ENCODE data around the gene OPCML.

DNA sequence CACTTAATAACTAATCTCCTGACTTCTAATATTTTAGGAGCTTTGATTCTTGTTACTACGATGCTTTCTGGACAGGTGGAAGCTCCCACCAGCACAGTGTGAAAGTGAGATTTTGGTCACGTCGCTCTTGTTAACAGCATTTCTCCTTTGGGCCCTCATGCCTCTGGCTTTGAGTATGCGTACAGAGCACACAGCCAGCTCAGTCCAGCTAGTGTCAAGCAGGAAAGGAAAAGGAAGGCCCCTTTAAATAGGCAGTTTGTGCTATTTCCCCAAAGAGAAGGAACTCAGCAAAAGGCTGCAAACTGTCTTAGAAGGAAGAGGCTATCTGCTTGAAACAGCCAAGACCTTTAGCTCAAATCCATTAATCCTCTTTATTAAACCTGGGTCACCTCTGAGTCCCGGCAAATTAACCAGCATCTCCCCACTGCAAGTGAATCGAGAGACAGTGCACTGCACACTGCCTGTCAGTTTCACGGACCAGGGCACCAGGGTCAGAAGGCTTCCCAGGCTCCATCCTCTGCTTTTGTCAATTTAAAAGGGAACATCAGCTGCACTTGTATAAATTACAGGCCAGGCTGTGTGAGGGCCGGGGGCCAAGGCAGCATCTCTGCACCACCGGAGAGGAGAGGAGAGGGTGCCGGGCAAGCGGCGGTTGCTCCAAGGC lies 34.7 kb downstream of the OPCML start:
- TF ChIP-seq, protein P1, sequence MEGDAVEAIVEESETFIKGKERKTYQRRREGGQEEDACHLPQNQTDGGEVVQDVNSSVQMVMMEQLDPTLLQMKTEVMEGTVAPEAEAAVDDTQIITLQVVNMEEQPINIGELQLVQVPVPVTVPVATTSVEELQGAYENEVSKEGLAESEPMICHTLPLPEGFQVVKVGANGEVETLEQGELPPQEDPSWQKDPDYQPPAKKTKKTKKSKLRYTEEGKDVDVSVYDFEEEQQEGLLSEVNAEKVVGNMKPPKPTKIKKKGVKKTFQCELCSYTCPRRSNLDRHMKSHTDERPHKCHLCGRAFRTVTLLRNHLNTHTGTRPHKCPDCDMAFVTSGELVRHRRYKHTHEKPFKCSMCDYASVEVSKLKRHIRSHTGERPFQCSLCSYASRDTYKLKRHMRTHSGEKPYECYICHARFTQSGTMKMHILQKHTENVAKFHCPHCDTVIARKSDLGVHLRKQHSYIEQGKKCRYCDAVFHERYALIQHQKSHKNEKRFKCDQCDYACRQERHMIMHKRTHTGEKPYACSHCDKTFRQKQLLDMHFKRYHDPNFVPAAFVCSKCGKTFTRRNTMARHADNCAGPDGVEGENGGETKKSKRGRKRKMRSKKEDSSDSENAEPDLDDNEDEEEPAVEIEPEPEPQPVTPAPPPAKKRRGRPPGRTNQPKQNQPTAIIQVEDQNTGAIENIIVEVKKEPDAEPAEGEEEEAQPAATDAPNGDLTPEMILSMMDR (conservative IDR thresholded peaks at IDR 0.05 in 1 of 2, IDR thresholded peaks at IDR 0.05 in 1 of 2; ENCODE audit: extremely low read depth in 1 of 2, insufficient read depth in 1 of 2, low read depth in 1 of 2, low read length in 2 of 2), result no peak
- TF ChIP-seq EZH2 (IDR thresholded peaks at IDR 0.05; ENCODE audit: borderline replicate concordance, low read length), result no peak

Data from mammary epithelial cell (primary cell).